ENCODE results near the gene BUD31.
"Not testable (repeated sequence)": the region's sequence is repeated elsewhere in the genome, so short reads cannot be mapped to it uniquely, and the experiment has no call there.

BUD31 gene

DNA sequence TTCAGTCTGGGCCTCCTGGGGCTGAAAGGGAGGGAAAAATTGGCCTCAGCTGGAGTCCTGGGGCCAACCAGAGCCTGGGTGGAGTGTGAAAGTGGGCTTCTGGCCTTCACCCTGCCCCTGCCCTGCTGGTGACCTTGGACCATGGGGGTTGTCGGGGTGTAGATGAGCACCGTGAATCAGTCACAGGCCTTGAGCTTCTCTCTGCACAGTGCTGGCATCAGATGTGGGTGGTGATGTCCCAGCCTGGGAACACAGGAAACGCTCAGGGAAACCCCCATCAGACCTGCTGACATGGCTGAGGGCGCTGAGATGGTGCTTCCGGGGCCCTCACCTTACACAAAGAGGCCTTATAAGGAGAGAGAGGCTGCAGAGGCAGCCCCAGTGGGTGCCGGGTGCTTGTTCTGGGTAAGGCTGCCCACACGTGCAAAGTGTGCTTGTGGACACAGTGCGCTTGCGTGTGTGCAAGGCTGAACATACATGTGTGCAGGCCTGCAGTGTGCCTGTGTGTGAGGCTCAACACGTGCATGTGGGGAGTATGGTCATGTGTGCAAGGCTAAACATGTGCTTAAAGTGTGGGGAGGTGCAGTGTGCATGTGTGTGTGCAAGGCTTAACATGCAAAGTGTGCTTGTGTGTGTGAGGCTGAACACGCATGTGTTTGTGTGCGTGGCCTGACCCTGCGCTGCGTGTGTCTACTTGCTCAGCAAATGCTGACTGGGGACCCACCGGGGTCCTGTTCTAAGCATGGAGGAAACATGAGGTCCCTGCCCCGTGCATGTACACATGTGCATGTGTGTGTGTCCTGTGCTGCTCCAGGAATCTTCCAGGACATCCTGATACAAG is 27.7 kb upstream of the BUD31 start:
- DNase-seq (ENCODE audit: low spot score), result no peak

DNA sequence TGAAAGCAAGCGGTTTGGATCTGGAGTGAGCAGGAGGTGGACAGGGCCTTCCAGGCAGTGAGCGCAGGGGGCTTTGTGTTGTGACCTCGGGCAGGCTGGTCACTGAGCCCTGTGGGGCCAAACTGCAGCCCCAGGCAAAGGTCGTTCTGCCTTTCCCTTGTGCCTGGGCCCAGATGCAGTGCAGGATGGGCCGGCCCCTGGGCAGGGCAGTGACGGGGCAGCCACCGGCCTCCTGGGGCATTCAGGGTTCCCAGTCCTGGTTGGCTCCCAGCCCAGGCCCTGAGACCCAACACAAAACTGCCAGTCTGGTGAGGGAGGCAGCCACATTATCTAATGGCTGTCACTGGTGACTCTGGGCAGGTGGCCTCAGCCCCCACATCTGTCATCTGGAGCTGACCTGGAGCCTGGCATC is 27.1 kb upstream of the BUD31 start:
- no peak for DNase-seq (ENCODE audit: low spot score)

DNA sequence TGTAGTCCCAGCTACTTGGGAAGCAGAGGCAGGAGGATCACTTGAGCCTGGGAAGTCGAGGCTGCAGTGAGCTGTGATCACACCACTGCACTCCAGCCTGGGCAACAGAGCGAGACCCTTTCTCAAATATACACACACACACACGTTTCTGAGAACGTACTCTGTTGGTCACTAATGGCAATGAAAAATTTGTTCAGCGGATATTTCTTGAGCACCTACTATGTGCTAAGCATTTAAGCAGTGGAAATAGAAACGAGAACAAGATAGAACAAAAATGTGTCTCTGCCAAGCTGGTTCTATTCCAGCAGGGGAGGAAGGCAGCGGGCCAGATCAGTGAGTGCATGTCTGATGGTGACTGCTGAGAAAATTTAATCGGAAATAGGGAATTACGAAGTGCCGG is 25.6 kb upstream of the BUD31 start:
- DNase-seq (ENCODE audit: low spot score), result no peak

DNA sequence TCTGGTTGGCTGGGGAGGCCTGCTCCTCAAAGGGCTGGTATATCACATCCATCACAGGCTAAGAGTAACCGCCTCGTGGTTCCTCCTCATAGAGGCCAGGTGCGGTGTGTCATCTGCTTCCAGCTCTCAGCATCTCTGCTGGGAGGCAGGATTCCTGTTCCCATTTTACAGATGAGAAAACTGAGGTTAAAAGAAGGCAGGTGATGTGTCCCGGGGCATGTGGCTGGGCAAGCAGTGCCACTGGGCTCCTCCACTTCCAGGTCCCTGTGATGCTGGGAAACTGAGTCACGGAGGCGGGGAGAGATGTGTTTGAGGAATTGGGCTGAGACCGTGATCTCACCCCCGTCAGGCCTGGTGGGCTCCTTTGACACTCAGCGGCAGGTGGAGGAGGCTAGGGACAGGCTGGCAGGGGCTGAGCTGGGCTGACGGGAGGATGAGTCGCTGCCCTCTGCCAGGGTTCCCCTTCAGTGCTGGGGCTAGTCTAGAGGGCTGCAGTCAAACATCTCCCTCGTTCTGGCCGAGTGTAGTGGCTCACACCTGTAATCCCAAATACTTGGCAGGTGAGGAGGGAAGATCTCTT is 24.9 kb upstream of the BUD31 start:
- DNase-seq (ENCODE audit: low spot score), result no peak

DNA sequence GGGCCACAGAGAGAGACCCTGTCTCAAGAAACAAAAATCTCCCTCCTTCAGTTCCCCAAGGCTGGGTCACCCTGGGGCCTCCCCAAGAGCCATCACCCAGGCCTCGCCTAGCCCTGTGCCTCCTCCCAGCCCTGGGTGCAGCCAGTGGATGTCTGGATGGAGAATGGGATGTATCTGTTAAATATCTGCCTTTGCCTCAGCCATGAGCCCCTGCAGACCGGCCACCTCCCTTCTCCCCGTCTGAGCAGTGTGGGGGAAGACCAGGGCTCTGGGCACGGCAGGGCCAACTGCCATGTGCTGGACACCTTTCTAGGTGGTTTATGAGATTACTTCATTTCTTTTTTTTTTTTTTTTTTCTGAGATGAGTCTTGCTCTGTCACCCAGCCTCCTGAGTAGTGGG is 24.2 kb upstream of the BUD31 start:
- no peak for DNase-seq (ENCODE audit: low spot score)

DNA sequence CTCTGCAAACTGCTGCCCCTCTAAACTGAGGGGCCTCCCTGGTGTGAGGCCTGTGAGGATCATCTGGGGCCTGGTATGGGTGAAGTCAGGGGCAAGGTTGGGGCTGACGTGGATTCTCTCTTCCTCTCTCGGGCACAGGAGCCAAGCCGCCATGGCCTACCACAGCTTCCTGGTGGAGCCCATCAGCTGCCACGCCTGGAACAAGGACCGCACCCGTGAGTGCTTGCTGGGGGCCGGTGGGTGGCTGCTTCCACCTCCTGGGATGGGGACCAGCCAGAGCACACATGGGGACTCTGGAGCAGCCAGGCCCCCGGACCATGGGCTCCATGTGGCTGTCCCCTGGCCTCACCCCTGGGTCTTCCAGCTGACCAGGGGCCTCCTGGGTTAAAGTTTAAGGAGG is 23.2 kb upstream of the BUD31 start:
- no peak for DNase-seq (ENCODE audit: low spot score)

DNA sequence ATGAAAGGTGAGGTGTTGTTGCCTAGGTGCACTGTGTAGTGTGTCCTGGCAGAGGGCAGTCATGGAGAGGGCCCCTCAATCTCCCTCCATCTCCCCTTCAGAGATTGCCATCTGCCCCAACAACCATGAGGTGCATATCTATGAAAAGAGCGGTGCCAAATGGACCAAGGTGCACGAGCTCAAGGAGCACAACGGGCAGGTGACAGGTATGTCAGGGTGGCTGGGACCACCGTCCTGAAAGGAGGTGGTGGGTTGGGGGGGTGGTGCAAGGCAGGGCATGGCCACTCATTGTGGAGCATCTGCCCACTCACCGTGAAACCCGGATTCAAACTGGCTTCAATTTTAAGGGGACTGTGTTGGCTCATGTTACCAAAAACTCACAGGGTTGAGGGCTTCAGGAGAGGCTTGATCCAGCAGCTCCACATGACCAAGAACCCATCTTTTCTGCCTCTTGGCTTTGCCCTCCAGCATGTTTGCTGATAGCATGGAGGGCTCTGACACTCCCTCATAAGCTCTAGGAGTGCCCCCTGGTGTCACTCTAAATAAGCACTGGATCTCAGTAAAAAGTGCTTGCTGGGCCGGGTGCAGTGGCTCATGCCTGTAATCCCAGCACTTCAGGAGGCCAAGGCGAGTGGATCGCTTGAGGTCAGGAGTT is 22.1 kb upstream of the BUD31 start:
- peak; percentile 43 for DNase-seq (ENCODE audit: low spot score)

DNA sequence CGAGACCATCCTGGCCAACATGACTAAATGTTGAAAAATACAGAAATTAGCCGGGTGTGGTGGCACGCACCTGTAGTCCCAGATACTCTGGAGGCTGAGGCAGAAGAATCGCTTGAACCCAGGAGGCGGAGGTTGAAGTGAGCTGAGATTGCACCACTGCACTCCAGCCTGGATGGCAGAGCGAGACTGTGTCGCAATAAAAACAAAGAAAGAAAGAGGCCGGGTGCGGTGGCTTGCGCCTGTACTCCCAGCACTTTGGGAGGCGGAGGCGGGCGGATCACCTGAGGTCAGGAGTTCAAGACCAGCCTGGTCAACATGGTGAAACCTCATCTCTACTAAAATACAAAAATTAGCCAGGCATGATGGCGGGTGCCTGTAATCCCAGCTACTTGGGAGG is 21.5 kb upstream of the BUD31 start:
- not testable (repeated sequence) for DNase-seq (ENCODE audit: low spot score)

DNA sequence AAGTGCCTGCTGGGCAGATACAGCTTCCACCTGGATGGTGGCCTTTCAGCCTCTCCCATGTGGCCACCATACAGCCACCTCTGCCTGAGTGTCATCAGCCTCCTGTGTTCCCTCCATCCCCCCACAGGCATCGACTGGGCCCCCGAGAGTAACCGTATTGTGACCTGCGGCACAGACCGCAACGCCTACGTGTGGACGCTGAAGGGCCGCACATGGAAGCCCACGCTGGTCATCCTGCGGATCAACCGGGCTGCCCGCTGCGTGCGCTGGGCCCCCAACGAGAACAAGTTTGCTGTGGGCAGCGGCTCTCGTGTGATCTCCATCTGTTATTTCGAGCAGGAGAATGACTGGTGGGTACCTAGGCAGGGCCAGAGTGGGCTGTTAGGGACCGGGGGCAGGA is 20.9 kb upstream of the BUD31 start:
- DNase-seq (ENCODE audit: low spot score), result no peak

DNA sequence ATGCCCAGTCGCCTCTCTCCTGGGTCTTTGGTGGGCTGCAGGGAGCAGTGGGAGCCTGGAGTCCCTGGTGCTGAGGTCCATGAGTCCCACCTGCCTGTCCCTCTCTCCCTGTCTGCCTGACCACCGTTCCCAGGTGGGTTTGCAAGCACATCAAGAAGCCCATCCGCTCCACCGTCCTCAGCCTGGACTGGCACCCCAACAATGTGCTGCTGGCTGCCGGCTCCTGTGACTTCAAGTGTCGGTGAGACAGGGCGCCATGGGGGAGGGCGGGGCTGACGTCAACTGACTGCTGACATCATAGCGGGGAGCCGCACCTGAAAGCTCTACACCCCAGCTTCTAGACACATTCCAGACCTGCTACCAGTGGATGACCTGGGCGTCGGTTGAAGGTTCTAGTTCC is 19.0 kb upstream of the BUD31 start:
- no peak for DNase-seq (ENCODE audit: low spot score)

DNA sequence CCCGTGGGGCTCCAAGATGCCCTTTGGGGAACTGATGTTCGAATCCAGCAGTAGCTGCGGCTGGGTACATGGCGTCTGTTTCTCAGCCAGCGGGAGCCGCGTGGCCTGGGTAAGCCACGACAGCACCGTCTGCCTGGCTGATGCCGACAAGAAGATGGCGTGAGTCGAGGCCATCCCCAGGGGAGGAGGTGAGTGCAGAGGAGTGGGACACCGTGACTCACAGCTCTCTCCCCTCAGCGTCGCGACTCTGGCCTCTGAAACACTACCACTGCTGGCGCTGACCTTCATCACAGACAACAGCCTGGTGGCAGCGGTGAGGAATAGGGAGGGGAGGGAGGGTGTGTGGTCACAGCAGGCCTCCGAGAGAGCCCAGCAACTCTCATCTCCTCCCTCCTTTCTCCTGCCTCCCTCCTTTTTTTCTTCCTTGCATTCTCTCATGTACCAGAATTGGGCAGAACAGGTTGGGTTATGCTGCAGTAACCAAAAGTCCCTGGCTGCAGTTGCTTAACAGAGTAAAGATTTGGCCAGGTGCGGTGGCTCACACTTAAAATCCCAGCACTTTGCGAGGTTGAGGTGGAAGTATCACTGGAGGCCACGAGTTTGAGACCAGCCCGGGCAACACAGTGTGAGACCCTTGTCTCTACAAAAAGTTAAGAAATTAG is 17.7 kb upstream of the BUD31 start:
- DNase-seq (ENCODE audit: low spot score), result no peak

DNA sequence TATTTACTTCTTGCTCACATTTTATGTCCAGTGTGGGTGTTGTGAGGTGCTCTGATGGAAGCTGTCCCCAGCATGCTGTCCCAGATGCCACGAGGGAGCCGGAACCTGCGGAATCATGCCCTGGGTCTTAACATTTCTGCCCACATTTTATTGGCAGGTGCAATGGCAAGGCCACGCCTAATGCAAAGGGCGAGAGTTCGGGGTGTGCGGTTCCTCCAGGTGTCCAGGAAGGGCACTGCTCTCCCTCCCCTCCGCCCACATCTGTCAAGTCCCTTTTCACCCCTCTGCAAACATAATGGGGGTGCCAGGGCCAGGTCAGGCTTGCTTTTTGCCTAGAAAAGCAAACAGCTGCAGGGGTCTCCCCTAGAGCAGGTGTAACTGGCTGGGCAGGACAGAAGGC is 16.7 kb upstream of the BUD31 start:
- no peak for DNase-seq (ENCODE audit: low spot score)

DNA sequence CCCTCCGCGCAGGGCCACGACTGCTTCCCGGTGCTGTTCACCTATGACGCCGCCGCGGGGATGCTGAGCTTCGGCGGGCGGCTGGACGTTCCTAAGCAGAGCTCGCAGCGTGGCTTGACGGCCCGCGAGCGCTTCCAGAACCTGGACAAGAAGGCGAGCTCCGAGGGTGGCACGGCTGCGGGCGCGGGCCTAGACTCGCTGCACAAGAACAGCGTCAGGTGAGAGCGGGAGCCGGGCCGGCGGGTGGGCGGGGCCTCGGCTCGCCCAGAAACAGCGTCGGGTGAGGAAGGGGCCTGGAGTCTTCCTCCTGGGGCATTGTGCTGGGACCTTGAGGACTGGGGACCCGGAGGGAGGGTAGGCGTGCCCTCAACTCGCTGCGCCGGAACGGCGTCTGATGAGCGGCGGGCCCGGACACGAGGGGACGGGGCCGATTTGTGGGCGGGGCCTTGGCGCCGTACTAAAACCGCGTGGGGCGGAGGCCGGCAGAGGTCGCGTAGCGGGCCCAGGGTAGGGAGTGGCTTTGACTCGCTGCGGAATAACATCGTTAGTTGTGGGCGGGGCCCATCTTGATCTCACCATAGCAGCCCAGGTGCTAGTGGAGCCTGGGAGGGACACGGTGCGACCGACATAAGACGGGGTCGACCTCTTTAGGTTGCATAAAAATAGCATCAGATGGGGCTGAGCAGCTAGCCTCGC is 16.0 kb upstream of the BUD31 start:
- DNase-seq (ENCODE audit: low spot score), result no peak

DNA sequence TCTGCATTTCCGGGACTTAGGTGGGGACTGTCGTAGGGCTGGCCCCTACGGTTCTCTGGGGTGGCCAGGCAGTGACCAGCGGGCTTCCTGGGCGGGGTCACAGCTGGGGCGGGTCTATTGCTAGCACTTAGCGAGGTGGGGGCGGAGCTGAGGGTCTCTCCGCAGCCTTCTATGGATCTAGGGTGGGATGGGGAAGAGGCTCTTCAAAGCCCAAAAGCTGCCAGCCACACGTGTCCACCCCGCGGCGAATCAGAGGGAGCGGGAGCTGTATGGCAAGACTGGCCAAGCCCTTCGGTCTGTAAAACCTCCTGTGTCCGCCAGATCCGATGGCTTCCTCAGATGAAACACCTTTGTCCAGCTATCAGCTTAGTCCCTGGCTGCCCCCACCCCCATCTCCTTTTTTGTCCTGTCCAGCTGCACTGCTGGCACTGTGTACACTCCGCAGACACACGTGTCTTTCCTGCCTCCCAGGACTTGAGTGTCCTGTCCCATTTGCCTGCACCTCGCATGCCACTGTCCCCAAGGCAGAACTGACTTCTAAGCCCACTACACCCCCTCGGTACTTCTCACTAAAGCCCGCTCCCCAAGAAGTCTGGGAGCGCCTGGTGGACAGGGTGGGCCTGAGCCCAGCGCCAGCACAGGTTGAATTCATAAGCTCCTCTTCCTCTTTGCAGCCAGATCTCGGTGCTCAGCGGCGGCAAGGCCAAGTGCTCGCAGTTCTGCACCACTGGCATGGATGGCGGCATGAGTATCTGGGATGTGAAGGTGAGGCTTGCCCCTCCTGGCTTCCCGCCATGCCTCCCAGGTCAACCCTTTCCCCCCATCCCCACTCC is 15.2 kb upstream of the BUD31 start:
- DNase-seq (ENCODE audit: low spot score), result peak; percentile 32

DNA sequence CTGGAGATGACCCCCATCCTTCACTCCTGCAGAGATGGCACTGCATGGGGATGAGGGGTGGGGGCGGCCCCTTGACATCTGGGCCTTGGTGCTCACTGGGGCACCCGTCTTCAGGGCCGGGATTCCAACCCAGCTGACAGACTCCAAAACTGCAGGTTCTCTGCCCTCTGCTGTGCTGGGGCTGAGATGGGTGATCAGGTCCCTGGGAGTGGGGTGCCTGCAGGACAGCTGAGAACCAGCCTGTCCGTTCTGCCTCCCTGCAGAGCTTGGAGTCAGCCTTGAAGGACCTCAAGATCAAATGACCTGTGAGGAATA is 14.6 kb upstream of the BUD31 start:
- DNase-seq (ENCODE audit: low spot score), result no peak

DNA sequence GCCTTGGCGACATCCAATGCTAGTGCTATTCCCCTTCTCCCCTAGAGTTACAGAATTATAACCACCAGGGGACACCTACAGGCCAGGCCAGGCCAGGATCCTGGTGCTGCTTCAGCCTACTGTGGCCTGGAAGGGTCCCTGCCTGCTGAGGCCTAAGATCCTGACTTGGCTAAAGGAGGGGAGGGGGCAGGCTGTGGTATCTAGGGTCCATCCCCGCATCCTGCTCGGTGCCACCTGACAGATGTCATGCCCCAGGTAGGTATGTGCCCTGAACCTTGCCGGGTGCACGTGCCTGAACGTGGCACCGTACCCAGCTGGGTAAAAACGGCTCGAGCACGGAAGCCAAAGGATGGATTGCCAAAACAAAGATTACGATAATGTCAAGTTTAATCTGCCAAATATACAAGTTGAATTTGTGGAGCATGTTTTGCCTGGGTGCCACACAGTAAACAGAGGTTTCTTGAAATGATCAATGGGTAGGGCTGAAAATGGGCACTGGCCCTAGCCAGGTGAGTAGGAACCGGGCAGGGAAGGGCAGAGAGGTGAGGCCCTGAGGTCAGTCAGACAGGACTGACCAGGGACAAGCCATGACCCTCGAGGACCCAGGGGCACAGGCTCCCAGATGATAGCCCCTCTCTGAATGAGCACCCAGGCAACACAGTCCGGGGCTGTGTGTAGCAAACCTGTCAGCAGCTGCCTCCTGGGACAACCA is 13.0 kb upstream of the BUD31 start:
- DNase-seq (ENCODE audit: low spot score), result no peak

DNA sequence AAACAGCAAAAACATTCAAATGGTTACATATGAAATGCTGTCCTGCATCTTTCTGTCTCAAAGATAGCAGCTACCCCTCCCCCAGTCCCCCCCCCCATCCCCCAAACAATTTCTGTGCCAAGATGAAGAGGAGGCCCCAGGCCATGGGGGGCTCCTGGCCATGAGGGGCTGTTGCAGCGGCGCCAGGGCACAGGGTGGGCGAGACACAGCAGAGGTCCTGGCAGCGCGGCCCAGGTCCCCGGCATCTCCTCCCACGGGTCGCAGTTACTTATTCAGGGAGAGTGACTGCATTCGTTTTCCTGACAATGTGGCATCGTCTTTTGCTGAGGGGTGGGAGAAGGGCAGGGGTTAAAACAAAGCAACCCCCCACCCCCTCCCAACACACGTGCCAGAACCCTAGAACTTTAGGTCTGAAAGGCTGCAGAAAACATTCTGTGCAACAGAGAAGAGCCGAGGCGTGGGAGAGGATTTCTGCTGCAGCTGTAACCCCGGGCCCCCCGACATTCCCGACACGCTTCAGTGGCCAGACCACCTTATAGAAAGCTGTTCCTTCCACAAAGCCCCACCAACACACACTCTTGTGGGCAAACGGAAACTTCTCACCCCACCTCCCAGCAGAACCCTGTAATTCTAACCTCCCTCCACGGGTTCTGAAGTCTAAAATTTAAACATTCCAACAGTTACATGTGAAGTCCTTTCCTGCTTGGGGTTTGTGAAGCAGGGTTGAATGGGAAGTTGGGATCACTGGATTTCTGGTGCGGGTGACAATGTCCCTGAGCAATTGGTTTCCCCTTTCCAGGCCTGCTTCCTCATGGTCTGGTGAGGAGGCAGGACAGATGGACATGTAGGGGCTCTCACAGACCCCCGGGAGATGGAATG is 12.1 kb upstream of the BUD31 start:
- DNase-seq (ENCODE audit: low spot score), result no peak

DNA sequence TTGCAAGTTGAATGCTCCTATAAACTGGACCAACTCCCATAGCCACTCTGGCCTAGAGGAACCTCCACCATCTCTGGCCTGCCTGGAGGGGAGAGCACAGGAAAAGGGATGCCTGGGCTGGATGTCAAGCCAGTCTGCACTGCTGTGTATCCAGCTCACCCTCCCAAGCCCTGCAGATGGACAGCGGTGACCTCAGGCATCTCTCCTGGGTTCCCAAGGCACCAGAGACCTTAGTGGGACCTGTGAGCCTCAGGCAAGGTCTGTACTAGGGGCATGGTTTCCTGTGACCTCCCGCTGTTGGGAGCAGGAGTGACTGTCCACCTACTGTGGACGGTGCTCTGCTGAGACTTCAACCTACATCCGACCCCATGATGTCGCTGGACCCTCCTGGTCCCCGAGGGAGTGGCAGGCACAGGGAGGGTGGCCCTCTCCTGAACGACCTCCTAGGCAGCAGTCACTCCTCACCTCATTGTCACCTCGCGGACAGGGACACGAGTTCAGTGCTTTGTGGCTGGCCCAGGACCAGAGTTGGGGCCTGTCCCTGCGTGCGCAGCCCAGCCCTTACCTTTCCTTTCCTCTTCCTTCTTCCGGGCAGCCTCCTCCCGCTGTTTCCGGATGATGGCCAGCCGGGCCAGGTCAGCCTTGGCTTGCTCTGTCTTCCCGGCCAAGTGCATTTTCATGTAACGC is 11.3 kb upstream of the BUD31 start:
- DNase-seq (ENCODE audit: low spot score), result no peak

DNA sequence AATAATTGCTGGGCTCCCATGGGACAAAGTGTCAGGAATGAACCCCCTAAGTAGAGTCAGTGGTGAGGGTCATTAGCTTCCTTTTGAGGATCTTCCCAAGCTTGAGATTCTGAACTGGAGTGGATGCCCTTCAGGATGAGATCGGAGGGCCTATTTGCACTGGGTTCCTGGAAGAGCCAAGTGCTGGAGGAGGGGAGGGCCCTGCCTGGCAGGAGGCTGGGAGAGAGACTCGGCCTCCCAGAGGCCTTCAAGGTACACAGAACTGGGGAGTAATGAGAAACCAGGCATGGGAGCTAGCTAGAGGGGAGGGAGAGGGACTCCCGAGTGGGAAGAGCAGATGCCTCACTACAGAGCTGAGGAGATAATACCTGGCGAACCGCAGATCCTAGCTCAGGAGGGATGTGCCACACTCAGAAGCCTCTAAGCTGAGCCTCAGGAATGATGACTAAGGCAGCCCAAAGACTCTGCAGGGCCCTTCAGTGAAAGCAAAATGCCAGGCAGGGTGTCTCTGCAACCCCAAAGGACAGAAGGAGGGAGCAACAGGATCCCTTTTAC is 9.8 kb upstream of the BUD31 start:
- no peak for DNase-seq (ENCODE audit: low spot score)

Data from kidney capillary endothelial cell (primary cell).